Measurements from ENCODE around the gene PPP1R36. TPM values are rescaled to one million over a fixed set of nuclear protein-coding genes. Genes with fewer than 3 reads are reported as not detected.
"Not testable (repeated sequence)": the region's sequence is repeated elsewhere in the genome, so short reads cannot be mapped to it uniquely, and the experiment has no call there.

Gene PPP1R36
- total RNA-seq, 1 donor from 2014 or later: 0.33 TPM

DNA sequence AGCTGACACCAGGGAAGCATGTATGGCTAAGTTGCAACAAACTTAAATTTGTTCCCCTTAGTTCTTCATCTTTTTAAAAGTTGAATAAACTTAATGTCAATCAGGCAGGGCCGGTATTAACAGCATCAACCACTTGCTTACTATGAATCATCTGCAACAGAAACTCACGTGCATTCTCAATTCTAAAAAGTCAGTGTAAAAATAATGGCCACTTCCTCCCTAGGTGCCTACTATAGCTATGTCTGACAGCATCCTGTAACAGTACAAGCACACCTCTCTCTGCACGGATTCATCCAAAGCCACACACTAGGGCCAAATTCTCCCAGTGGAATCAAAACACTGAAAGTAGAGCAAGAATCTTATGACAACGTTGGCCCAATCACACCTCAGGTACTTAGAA is 48.6 kb downstream of the PPP1R36 start:
- no peak for DNase-seq
- no peaks in the 10 kb centered on the region for H3K9me3 Mint-ChIP-seq
- peaks cover 28% of the 10 kb centered on the region for H3K27me3 Mint-ChIP-seq
- H3K4me3 Mint-ChIP-seq: no peak overlapping the region
- peaks cover 3% of the 10 kb centered on the region for H3K4me1 Mint-ChIP-seq
- intact Hi-C loops (cut with micrococcal nuclease): no loop called here
- no peaks in the 10 kb centered on the region for H3K36me3 Mint-ChIP-seq (ENCODE audit: low read depth)
- no peak overlapping the region for H3K27ac Mint-ChIP-seq

DNA sequence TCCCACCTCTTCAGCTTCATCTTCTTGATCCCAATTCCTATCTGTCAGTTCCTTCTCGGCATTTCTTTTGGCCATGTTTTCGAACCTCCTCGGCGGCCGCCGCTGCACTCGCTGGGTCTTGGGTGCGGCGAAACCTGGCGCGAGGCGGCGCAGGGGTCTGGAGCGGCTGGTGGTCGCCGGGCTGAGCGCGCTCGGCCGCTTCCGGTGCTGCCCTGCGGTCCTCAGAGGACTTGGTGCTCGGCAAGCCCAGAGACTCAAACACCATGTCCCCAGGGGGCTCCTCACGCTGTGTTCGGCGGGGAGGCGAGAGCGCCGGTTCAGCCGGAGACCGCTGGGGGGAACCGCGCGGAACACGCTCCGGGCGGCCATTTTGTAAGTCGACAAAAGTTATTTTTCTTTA is 51.8 kb downstream of the PPP1R36 start:
- H3K4me3 Mint-ChIP-seq: no peak overlapping the region
- H3K4me1 Mint-ChIP-seq: peaks cover 3% of the 10 kb centered on the region
- DNase-seq: no peak
- H3K9me3 Mint-ChIP-seq: no peaks in the 10 kb centered on the region
- H3K27me3 Mint-ChIP-seq: peaks cover 25% of the 10 kb centered on the region
- H3K27ac Mint-ChIP-seq: no peak overlapping the region
- intact Hi-C loops (cut with micrococcal nuclease): no loop called here
- H3K36me3 Mint-ChIP-seq (ENCODE audit: low read depth): no peaks in the 10 kb centered on the region

DNA sequence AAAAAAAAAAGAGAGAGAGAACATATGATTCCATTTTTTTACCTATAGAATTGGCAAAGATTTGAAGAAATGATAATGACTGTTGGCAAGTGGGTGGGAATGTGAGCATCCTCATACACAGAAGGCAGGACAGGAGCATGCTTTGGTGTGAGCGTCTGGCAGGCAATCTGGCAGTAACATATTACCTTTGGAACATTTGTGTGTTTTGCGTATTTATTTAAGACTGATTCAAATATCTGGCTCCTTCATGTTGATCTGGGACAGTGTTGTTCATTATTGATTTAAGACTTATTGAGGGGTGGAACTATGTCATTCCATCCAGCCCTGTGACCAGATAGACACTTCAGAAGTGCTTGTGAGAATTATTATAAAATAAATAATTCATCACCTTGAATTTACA is 53.1 kb downstream of the PPP1R36 start:
- intact Hi-C loops (cut with micrococcal nuclease): no loop called here
- Mint-ChIP-seq H3K4me1 (peaks cover 3% of the 10 kb centered on the region), H3K4me3 (no peak overlapping the region), H3K9me3 (no peaks in the 10 kb centered on the region), H3K27me3 (peaks cover 24% of the 10 kb centered on the region), H3K36me3 (ENCODE audit: low read depth) (no peaks in the 10 kb centered on the region), H3K27ac (no peak overlapping the region)
- DNase-seq: no peak

DNA sequence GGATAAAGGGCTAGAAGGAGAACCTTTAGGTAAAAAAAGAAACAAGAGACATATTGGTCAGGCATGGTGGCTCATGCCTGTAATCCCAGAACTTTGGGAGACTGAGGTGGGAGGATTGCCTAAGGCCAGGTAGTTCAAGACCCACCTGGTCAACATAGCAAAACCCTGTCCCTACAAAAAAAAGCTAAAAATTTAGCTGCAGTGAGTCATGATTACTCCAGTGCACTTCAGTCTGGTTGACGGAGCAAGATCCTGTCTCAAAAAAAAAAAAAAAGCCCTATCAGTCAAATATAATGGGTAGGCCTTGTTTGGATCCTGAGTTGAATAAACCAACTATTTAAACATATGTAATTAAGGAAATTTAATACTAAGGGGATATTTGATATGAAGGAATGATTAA is 54.2 kb downstream of the PPP1R36 start:
- H3K27me3 Mint-ChIP-seq: peaks cover 24% of the 10 kb centered on the region
- no peaks in the 10 kb centered on the region for H3K9me3 Mint-ChIP-seq
- H3K4me1 Mint-ChIP-seq: no peaks in the 10 kb centered on the region
- H3K27ac Mint-ChIP-seq: no peak overlapping the region
- H3K36me3 Mint-ChIP-seq (ENCODE audit: low read depth): no peaks in the 10 kb centered on the region
- H3K4me3 Mint-ChIP-seq: no peak overlapping the region
- intact Hi-C loops (cut with micrococcal nuclease): no loop called here
- no peak for DNase-seq

DNA sequence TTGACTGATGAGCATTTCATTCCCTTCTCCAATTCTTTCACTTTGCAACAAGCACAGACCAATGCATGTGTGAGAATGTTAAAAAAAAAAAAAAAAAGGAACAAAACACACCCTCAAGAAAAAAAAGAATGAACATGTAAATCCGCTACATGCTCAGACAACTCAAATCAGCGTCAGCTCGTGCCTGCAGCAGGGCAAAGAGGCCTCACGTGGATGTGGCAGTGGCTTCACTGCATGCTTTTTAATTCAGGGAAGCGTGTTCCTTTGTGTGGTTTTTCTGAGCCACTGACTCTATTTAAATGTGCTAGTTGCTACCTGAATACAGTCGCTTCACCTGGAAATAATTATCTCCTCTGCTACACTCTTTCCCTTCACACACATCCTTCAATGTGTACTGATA is 55.1 kb downstream of the PPP1R36 start:
- Mint-ChIP-seq H3K27me3 (peaks cover 24% of the 10 kb centered on the region), H3K9me3 (no peaks in the 10 kb centered on the region), H3K4me3 (no peak overlapping the region), H3K27ac (no peak overlapping the region), H3K36me3 (ENCODE audit: low read depth) (no peaks in the 10 kb centered on the region), H3K4me1 (no peaks in the 10 kb centered on the region)
- intact Hi-C loops (cut with micrococcal nuclease): no loop called here
- DNase-seq: no peak

DNA sequence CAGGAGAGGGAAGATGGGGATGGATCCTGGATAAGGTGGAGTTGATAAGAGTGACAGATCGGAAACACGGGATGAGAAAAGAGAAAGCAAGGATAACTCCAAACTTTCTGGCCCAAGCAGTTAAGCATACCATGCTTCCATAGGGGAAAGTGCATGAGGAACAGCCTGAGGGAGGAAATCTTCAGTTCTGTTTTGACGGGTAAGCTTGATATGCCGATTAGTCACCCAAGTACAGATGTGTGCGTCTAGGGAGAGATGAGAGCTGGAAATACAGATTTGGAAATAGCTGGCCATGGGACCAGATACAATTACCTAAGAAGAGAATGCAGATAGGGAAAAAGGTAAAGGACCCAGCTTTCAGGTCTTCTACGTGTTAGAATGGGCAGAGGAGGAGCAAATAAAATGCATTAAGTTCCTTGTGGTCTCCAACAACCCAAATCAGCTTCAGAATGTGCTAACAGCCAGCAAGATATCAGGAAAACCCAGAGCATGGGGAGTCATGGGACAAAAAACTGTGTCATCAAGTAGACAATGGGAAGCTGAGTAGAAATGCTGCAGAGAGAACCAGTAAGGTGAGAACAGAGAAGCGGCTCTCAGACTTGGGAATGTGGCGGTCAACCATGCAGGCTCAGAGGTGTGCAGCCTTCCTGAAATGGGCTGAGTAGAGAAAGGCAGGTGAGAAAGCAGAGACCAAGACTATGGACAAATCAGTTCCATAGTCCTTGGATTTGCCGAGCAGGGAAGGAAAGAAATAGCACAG is 56.3 kb downstream of the PPP1R36 start:
- intact Hi-C loops (cut with micrococcal nuclease): no loop called here
- Mint-ChIP-seq H3K27me3 (peaks cover 20% of the 10 kb centered on the region), H3K4me3 (no peak overlapping the region), H3K27ac (no peak overlapping the region), H3K9me3 (no peaks in the 10 kb centered on the region), H3K36me3 (ENCODE audit: low read depth) (no peaks in the 10 kb centered on the region), H3K4me1 (no peaks in the 10 kb centered on the region)
- no peak for DNase-seq

DNA sequence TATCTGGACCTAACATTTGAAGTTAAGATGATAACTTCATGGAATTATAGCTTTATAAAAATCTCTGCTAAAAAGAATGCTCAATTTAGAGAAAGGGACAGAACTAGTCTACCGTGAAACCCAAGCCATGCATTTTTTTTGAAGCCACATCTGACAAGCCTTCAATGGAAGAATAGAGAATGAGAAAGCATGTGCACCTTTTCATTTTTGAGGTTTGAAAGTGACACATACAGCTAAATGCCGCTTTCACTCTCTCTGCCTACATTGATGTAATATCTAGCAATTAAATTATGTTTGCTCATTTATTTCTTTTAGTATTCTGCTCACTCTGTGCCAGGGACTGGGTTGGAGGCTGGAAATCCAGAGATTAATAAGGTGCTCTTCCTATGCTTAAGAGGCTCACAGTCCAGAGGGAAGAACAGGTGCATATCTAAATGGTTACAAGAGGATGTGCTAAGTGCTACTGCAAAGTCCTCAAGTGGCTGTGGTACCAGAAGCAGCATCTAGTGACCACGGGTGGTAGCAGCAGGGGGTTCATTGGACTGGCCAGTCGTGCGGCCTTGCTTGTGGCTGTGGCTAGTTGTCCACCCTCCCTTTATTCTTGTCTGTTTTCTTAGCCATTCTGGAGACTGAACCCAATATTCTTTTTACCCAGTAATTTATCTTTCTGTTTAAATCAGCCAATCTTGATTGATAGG is 60.4 kb downstream of the PPP1R36 start:
- H3K4me1 Mint-ChIP-seq: no peaks in the 10 kb centered on the region
- H3K27me3 Mint-ChIP-seq: peaks cover 12% of the 10 kb centered on the region
- no peak overlapping the region for H3K27ac Mint-ChIP-seq
- intact Hi-C loops (cut with micrococcal nuclease): no loop called here
- H3K9me3 Mint-ChIP-seq: no peaks in the 10 kb centered on the region
- H3K36me3 Mint-ChIP-seq (ENCODE audit: low read depth): no peaks in the 10 kb centered on the region
- H3K4me3 Mint-ChIP-seq: no peak overlapping the region
- DNase-seq: no peak

DNA sequence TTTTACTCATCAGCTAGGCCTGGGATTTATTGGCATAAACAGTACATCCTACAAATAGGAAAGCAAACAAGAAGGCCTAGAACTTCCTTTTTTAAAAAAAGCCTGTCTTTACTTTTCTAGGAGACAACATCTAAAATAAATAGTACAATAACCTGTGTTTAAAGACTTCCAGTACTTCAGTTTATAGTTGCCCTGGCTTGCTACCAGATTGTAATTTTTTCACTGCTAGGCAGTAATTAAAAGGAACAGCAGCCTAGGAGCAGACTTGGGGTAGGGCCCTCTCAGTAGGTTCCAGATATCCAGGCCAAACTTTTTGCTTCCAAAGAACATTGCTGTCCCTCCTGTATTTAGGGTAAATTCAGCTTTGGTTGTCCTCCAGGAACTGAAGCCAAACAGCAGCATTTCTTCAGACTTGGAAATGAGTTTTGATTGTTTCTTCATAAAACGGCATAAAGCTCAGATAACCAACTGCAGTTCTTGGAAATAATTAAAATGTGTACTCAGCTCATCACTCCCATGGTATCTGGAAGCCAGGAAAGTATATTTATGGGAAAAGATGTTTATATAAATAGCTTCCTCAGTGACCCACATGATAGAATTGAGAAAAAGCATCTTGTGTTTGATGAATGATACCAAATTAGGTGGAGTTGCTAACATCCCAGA is 61.7 kb downstream of the PPP1R36 start:
- H3K27me3 Mint-ChIP-seq: peaks cover 5% of the 10 kb centered on the region
- no peak overlapping the region for H3K4me3 Mint-ChIP-seq
- intact Hi-C loops (cut with micrococcal nuclease): no loop called here
- no peak for DNase-seq
- H3K27ac Mint-ChIP-seq: no peak overlapping the region
- no peaks in the 10 kb centered on the region for H3K36me3 Mint-ChIP-seq (ENCODE audit: low read depth)
- H3K4me1 Mint-ChIP-seq: no peaks in the 10 kb centered on the region
- no peaks in the 10 kb centered on the region for H3K9me3 Mint-ChIP-seq

DNA sequence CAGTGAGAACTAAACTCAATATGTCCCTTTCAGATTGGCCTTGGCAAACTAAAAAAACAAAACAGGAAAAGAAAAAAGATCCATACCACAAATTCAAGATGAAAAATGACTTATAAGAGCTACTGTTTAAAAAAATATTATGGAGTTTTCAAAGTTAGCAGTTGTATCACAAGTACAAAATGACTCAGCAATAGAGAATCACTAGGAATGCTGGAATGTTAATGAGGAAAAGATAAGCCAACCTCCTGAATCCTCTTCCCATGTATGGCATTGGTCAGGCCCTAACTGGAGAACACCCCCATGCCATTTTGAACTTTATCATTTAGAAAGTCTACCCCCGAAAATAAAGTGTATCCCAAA is 62.2 kb downstream of the PPP1R36 start:
- peaks cover 5% of the 10 kb centered on the region for H3K27me3 Mint-ChIP-seq
- no peak overlapping the region for H3K4me3 Mint-ChIP-seq
- H3K9me3 Mint-ChIP-seq: no peaks in the 10 kb centered on the region
- DNase-seq: no peak
- no peaks in the 10 kb centered on the region for H3K36me3 Mint-ChIP-seq (ENCODE audit: low read depth)
- no peak overlapping the region for H3K27ac Mint-ChIP-seq
- H3K4me1 Mint-ChIP-seq: no peaks in the 10 kb centered on the region
- intact Hi-C loops (cut with micrococcal nuclease): no loop called here

DNA sequence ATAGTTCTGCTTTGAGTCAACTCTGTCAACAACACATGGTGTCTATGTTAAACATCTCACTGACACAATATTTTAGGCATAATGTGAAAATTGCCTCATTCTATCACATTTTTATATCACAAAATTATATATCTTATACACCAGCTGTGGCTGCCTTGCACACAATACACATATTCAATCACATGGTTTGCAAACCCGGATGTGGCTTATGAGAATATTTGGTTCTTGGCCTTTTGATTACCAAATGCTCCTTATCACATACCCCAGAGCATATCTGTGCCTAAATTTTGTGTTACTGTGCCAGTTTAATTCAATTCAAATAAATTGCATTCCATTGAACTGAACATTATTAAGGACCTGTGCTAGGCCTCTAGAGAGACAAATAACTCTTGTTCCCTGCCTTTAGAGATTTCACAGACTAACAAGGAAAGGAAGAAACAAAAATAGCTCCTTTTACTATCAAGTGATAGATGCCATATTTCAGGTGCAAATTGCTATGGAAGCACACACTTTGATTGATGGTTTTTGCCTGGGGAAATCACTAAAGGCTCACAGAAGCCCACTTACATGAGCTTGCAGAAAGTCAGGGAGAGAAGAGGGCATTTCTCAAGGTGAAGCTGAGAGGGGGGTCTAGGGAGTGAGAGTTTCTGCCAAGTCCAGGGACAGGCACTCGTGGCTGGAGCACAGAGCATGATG is 63.4 kb downstream of the PPP1R36 start:
- H3K36me3 Mint-ChIP-seq (ENCODE audit: low read depth): no peaks in the 10 kb centered on the region
- peaks cover 5% of the 10 kb centered on the region for H3K27me3 Mint-ChIP-seq
- H3K4me1 Mint-ChIP-seq: no peaks in the 10 kb centered on the region
- no peak overlapping the region for H3K4me3 Mint-ChIP-seq
- H3K9me3 Mint-ChIP-seq: no peaks in the 10 kb centered on the region
- H3K27ac Mint-ChIP-seq: no peak overlapping the region
- intact Hi-C loops (cut with micrococcal nuclease): no loop called here
- no peak for DNase-seq

DNA sequence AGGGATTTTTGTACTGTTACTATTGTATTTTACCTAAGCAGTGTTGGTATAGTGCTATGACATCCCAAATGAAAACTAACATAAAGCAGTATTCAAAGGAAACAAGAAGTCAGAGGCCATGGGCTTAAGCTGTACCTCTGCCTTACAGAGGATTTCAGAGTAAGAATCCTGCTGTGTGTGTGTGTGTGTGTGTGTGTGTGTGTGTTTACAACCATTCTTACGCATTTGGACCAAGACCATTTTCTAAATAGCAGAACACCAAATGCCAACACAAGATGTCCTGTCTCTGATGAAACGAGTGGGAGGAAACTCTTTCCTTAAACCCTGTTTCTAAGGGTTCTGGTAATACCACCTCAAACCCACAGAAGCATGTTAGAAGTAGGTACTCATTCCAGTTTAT is 64.4 kb downstream of the PPP1R36 start:
- H3K4me3 Mint-ChIP-seq: no peak overlapping the region
- no peaks in the 10 kb centered on the region for H3K36me3 Mint-ChIP-seq (ENCODE audit: low read depth)
- intact Hi-C loops (cut with micrococcal nuclease): no loop called here
- H3K9me3 Mint-ChIP-seq: no peaks in the 10 kb centered on the region
- DNase-seq: no peak
- no peak overlapping the region for H3K27ac Mint-ChIP-seq
- H3K4me1 Mint-ChIP-seq: no peaks in the 10 kb centered on the region
- H3K27me3 Mint-ChIP-seq: peaks cover 5% of the 10 kb centered on the region

DNA sequence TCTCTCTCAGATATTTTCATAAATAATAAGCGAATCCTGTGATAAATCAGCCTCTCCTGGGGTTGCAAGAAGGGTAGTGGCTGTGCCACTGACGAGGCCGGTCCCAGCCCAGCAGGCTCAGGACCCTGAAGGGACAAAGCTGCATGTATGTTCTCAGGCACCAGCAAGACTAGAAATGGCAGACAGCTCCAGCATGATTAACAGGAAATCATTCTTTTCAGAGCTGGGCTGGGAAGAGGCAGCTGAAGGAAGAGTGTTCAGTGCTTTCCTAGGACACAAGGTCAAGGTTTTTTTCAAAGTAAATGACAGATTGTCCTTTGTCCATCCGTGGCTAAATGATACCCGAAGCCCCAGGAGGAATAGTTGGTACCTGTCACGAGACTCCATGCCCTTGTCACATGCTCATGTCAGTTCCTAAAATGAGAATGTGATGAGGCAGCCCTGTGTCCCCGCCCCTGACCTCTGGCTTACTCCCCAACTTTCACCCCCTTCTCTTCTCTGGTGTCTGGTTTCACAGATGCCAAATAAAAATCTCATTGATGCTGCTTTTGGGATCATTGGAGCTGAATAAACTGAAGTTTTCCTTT is 65.1 kb downstream of the PPP1R36 start:
- no peak overlapping the region for H3K4me3 Mint-ChIP-seq
- no peak for DNase-seq
- no peaks in the 10 kb centered on the region for H3K36me3 Mint-ChIP-seq (ENCODE audit: low read depth)
- H3K4me1 Mint-ChIP-seq: no peaks in the 10 kb centered on the region
- H3K9me3 Mint-ChIP-seq: no peaks in the 10 kb centered on the region
- H3K27me3 Mint-ChIP-seq: peaks cover 5% of the 10 kb centered on the region
- H3K27ac Mint-ChIP-seq: no peak overlapping the region
- intact Hi-C loops (cut with micrococcal nuclease): no loop called here

DNA sequence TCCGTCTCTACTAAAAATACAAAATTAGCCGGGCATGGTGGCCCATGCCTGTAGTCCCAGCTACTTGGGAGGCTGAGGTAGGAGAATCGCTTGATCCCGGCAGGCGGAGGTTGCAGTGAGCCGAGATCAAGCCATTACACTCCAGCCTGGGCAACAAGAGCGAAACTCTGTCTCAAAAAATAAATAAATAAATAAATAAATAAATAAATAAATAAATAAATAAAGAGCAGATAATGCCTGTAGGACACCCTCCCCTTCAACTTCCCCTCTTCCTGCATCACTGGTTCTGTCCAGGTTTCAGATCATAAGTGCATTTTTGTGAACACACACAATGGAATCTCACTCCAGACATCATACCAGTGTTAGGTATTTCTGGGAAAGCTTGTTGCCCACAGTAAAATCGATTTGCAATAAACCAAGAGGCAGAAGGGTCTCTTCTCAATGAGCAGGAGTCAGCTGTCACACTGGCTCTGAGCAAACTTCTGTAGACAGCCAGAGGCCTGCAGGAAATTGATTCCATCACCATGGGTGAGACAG is 68.2 kb downstream of the PPP1R36 start:
- H3K4me3 Mint-ChIP-seq; intact Hi-C loops (cut with micrococcal nuclease); H3K4me1 Mint-ChIP-seq; H3K27ac Mint-ChIP-seq; DNase-seq; H3K36me3 Mint-ChIP-seq (ENCODE audit: low read depth); H3K9me3 Mint-ChIP-seq: not testable (repeated sequence)
- peaks cover 13% of the 10 kb centered on the region for H3K27me3 Mint-ChIP-seq
